Measurements from ENCODE around the gene MDH2.

- TF ChIP-seq POLR2A (IDR thresholded peaks at IDR 0.05) (no peak), CTCF (IDR thresholded peaks at IDR 0.05) (no peak)
Observed at GRCh38 chr7:76108540-76109233, 60.8 kb downstream of the MDH2 start.

Data from suprapubic skin (tissue), 3 donors.